ENCODE data around the gene MECP2.
"Not testable (repeated sequence)": the region's sequence is repeated elsewhere in the genome, so short reads cannot be mapped to it uniquely, and the experiment has no call there.

The MECP2 gene

GRCh38 chrX:154017766-154018517, 79.6 kb downstream of the MECP2 start:
- DNase-seq (ENCODE audit: low read depth in 2 of 2), result no peak

GRCh38 chrX:154016366-154017076, 81.0 kb downstream of the MECP2 start:
- DNase-seq (ENCODE audit: low read depth in 2 of 2), result no peak

- DNase-seq (ENCODE audit: low read depth in 2 of 2), result no peak
Observed at GRCh38 chrX:154015581-154016264, 81.8 kb downstream of the MECP2 start.

- no peak for DNase-seq (ENCODE audit: low read depth in 2 of 2)
Observed at GRCh38 chrX:154014429-154015380, 82.8 kb downstream of the MECP2 start.

- peak; percentile 20 to 30 for DNase-seq (ENCODE audit: low read depth in 2 of 2)
Observed at GRCh38 chrX:154013614-154014360, 83.7 kb downstream of the MECP2 start.

- no peak for DNase-seq (ENCODE audit: low read depth in 2 of 2)
Observed at GRCh38 chrX:154013001-154013421, 84.5 kb downstream of the MECP2 start.

GRCh38 chrX:154012336-154012991, 85.1 kb downstream of the MECP2 start:
- DNase-seq (ENCODE audit: low read depth in 2 of 2), result no peak

- DNase-seq (ENCODE audit: low read depth in 2 of 2), result no peak
Observed at GRCh38 chrX:154011376-154012335, 85.9 kb downstream of the MECP2 start.

GRCh38 chrX:154010330-154011087, 87.0 kb downstream of the MECP2 start:
- no peak for DNase-seq (ENCODE audit: low read depth in 2 of 2)

GRCh38 chrX:154008521-154008920, 89.0 kb downstream of the MECP2 start:
- no peak for DNase-seq (ENCODE audit: low read depth in 2 of 2)

- DNase-seq (ENCODE audit: low read depth in 2 of 2), result no peak
Observed at GRCh38 chrX:154006947-154007346, 90.6 kb downstream of the MECP2 start.

- DNase-seq (ENCODE audit: low read depth in 2 of 2), result no peak
Observed at GRCh38 chrX:154004315-154004714, 93.2 kb downstream of the MECP2 start.

GRCh38 chrX:154002215-154002719, 95.2 kb downstream of the MECP2 start:
- peak in 1 of 2 donors; percentile 27 for DNase-seq (ENCODE audit: low read depth in 2 of 2)

- no peak for DNase-seq (ENCODE audit: low read depth in 2 of 2)
Observed at GRCh38 chrX:154000051-154000450, 97.5 kb downstream of the MECP2 start.

GRCh38 chrX:153999359-154000037, 98.0 kb downstream of the MECP2 start:
- no peak for DNase-seq (ENCODE audit: low read depth in 2 of 2)

GRCh38 chrX:153995504-153995903, 102.0 kb downstream of the MECP2 start:
- DNase-seq (ENCODE audit: low read depth in 2 of 2), result no peak

GRCh38 chrX:153994398-153994797, 103.1 kb downstream of the MECP2 start:
- not testable (repeated sequence) for DNase-seq (ENCODE audit: low read depth in 2 of 2)
